AG04450 (cell line): ENCODE data around the gene CHST1. TPM values are rescaled to one million over a fixed set of nuclear protein-coding genes. Genes with fewer than 3 reads are reported as not detected.

Experiments
- CTCF ChIA-PET: fragments of 300-600, 350-600 bp; formaldehyde crosslinking; extraction: SDS; loops from one replicate; lab custom pipeline; 2022; ENCODE audit warnings: antibody characterized with exemption, inconsistent platforms; lab: Charles Lee
- POLR2A ChIA-PET: fragments of 350-600 bp; formaldehyde crosslinking; extraction: SDS; loops from one replicate; lab custom pipeline; 2021; ENCODE audit warnings: antibody characterized with exemption, inconsistent platforms; lab: Yijun Ruan, JAX
- DNase-seq: peaks from one replicate; pipeline ENCODE4 v3.0.0-alpha.2; 2011; ENCODE audit warnings: low read depth, low spot score
- H3K27ac ChIP-seq: one replicate; pipeline ENCODE4 v1.5.1; 2012; ENCODE audit warnings: low read depth, low read length, control low read depth
- H3K27me3 ChIP-seq: one replicate; pipeline ENCODE4 v1.6.0; 2012; ENCODE audit warnings: low read length; ENCODE audit not compliant: control insufficient read depth, insufficient read depth
- H3K4me3 ChIP-seq: 2 replicates; pipeline ENCODE4 v1.5.1; 2011; ENCODE audit warnings: mild to moderate bottlenecking, low read depth, low read length, control low read depth
- H3K9me3 ChIP-seq: 2 replicates; pipeline ENCODE4 v1.5.1; 2012; ENCODE audit warnings: low read length; ENCODE audit not compliant: control insufficient read depth, insufficient read depth
- polyA plus RNA-seq: library from polyadenylated mRNA; depleted of rRNA; stranded (reverse); fragments of >200 nt; gene quantifications from 2 replicates; pipeline ENCODE4 v1.2.3, GENCODE V29; 2011
- TF ChIP-seq, protein P1 (sequence below): IDR thresholded peaks from 2 replicates; pipeline ENCODE4 v1.5.1; 2011; ENCODE audit warnings: low read depth, low read length, control low read depth, inconsistent platforms

Gene CHST1
- polyA plus RNA-seq, 1 experiment: 0.06 TPM

DNA sequence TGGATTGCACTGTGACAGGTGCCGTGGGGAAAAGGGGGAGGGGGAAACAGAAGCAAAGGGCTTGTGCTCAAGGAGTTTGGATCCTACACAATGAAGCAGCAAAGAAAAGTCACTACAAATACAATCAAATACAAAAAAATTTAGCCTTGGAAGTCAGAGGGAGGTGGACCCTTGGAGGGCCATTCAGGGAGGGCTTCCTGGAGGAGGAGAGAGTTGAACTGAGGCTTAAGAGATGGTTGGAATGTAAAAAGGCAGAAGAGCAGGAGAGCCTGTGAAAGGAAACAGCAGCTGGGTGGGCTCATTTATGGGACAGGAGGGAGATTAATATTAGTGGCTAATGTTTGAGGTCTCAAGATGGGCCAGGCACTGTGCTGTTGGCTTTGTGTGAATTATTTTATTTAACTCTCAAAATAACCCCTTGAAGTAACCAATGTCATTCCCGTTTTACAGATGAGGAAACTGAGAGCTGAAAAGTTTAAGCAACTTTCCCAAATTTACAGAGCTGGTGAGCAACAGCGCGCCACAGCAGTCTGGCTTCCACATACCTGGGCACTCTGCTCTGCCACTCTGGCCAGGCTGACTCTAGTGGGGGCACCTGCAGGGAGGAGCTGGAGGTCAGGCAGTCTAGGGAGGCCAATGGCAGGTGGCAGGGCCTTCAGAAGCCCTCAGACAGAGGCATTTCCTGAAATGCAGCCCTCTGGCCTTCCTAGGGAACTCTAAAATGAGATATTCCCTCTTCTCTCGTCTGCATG is 2.7 kb upstream of the CHST1 start:
- Histone ChIP-seq H3K9me3 (peaks cover 5% of the 10 kb centered on the region; the same call in 1 of the 2 replicates), H3K27me3 (peaks cover 40% of the 10 kb centered on the region), H3K27ac (no peak overlapping the region), H3K4me3 (no peak overlapping the region)
- CTCF ChIA-PET: interaction anchor here (0.7 to 3.3 kb wide), 4 partner anchors 12 to 297 kb away, joined by 3 to 13 read pairs (median 6); no protein-coding TSS in a partner anchor
- no peak for DNase-seq
- POLR2A ChIA-PET: no interaction called here
- TF ChIP-seq, protein P1, sequence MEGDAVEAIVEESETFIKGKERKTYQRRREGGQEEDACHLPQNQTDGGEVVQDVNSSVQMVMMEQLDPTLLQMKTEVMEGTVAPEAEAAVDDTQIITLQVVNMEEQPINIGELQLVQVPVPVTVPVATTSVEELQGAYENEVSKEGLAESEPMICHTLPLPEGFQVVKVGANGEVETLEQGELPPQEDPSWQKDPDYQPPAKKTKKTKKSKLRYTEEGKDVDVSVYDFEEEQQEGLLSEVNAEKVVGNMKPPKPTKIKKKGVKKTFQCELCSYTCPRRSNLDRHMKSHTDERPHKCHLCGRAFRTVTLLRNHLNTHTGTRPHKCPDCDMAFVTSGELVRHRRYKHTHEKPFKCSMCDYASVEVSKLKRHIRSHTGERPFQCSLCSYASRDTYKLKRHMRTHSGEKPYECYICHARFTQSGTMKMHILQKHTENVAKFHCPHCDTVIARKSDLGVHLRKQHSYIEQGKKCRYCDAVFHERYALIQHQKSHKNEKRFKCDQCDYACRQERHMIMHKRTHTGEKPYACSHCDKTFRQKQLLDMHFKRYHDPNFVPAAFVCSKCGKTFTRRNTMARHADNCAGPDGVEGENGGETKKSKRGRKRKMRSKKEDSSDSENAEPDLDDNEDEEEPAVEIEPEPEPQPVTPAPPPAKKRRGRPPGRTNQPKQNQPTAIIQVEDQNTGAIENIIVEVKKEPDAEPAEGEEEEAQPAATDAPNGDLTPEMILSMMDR: no peak

DNA sequence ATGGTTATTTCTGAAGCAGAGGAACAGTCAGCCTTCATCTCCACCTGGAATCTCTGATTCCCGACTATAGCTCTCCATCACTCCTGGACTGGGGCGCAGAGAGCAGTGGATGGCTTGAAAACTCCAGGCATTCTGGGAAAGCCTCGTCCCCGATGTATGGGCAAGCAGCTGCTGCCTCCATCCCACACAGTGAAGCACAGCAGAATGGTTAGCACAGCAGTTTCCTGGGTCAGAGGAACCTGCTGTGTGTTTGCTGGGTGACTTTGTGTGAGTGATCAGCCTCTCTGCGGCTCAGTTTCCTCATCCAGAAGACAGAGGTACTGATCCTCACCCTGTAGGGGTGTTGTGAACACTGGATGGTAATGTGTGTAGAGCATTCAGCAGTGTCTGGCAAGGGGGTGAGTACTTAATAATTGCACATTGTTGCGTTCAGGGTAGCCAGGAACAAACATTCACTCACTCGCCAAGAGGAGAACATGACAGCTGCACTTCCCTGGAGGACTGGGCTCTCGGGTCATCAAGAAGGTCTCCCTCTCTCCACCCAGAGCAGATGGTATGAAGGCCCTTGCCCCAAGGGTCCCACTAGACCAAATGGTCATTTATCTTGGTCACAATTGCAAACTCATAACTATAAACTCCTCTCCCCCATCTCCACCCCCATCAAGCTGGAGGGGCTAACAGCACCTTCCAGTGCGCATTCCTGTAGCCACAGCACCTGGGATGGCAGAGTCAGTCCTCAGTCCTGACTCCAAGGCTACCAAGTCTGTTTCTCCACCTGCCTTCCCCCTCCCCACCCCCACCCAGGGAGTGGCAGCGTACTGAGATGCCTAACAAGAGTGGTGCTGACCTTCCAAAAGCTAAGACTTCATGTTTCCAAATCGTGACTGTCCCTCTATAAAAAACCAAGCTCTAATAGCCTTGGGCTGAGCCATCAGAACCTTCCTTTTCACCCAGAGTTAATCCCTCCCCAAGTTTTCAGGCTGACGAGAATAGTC is 1.5 kb upstream of the CHST1 start:
- Histone ChIP-seq H3K4me3 (no peak overlapping the region), H3K27ac (no peak overlapping the region), H3K27me3 (peaks cover 43% of the 10 kb centered on the region), H3K9me3 (peaks cover 5% of the 10 kb centered on the region; the same call in 1 of the 2 replicates)
- TF ChIP-seq, protein P1: no peak
- no peak for DNase-seq
- ChIA-PET POLR2A (interaction anchor here (0.9 kb wide), 1 partner anchor 112 kb away, joined by 3 read pairs; no protein-coding TSS in a partner anchor), CTCF (interaction anchor here (1.7 kb wide), 1 partner anchor 12 kb away, joined by 8 read pairs; no protein-coding TSS in a partner anchor)

DNA sequence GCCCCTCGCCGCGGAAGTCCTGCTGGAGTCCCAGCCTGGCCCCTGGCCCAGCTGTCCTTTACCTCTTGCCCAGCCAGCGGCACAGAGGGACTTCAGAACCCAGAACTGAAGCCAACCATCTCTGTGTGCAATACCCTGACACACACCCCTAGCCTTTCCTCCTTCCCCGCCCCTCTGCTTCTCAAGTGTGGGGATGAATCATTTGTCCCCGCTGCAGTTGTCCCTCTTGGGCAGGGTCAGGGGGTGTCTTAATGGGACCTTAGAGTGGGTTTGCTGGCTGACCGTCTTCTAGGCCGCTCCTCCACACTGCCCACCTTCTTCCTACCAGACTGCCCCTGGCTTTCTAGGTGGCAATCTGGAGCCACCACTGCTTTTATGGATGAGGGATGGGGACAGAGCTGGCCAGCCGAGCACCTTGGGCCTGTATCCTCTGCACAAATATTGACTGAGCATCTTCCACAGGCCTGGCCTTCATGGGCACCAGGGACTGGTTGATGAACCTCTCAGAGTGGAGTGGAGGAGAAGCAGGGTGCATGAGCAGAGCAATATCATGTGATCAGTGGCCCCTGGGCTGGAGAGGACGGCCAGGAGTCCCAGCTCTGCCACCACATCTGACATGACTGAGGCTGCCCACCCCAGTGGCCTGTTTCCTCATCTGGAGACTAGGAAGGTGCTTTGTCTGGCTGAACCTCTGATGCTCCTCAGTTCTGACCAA is 668 bp upstream of the CHST1 start:
- ChIA-PET POLR2A (no interaction called here), CTCF (interaction anchor here (0.7 to 1.7 kb wide), 2 partner anchors 11 kb away, joined by 3 to 8 read pairs; no protein-coding TSS in a partner anchor)
- peaks cover 5% of the 10 kb centered on the region; the same call in 1 of the 2 replicates for H3K9me3 ChIP-seq
- no peak for DNase-seq
- H3K4me3 ChIP-seq: no peak overlapping the region
- no peak overlapping the region for H3K27ac ChIP-seq
- TF ChIP-seq, protein P1: no peak
- peaks cover 44% of the 10 kb centered on the region for H3K27me3 ChIP-seq

DNA sequence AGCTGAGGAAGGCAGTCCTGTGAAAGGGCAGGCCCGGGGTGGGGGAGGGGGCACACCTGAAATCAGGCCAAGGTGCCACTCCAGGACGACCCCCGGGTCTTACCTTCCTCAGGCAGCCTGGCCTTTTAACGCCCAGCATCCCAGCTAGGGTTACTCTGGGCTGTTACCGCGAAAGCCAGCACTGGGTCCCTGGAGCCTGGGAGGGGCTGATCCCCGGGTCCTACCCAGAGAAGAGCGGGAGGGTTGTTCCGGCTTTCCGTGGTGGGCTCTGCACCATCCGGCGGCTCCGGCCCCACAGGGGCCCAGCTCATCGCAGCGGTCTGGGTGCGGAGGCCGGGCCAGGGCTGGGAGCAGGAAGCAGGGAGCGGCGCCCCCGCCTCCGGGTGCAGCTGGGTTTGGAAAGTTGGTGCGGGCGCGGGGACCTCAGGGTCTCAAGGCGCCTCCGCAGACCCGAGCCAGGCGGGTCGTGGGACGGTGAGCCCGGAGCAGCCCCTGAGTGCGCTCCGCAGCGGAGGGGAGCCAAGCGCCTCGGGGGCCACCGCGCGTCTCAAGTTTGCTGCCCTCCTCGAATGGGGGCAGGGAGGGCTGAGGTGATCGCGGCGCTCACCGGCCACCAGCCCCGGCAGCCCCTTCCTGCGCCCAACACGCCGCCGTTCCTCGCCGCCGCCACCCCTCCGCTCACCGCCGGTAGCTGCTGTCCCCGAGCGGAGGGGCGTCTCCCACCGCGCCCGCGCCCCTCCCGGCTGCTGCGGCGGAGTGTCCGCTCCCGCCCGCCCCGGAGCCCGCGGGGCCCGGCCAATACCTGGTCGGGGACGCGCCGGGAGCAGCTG is 831 bp downstream of the CHST1 start:
- TF ChIP-seq, protein P1: no peak
- H3K9me3 ChIP-seq: peaks cover 5% of the 10 kb centered on the region; the same call in 1 of the 2 replicates
- H3K27ac ChIP-seq: no peak overlapping the region
- ChIA-PET CTCF (interaction anchor here (0.7 to 2.2 kb wide), 3 partner anchors 8 to 729 kb away, joined by 3 to 13 read pairs (median 3); no protein-coding TSS in a partner anchor), POLR2A (no interaction called here)
- no peak for DNase-seq
- H3K4me3 ChIP-seq: peak overlapping the region; percentile 45
- peaks cover 49% of the 10 kb centered on the region for H3K27me3 ChIP-seq
